Measurements from ENCODE around the gene TUBB2A.

TUBB2A gene

GRCh38 chr6:3133515-3133914, 23.8 kb downstream of the TUBB2A start:
- no peak for DNase-seq (ENCODE audit: extremely low read depth, low read depth)
- no peak for TF ChIP-seq CTCF (IDR thresholded peaks at IDR 0.05; ENCODE audit: low read depth, low read length, missing control alignments)
- H3K4me3 ChIP-seq (replicated peaks; ENCODE audit: low read depth, low read length), result no peak overlapping the region

GRCh38 chr6:3131695-3132094, 25.6 kb downstream of the TUBB2A start:
- H3K4me3 ChIP-seq (replicated peaks; ENCODE audit: low read depth, low read length), result no peak overlapping the region
- TF ChIP-seq CTCF (IDR thresholded peaks at IDR 0.05; ENCODE audit: low read depth, low read length, missing control alignments), result no peak
- no peak for DNase-seq (ENCODE audit: extremely low read depth, low read depth)

- no peak for DNase-seq (ENCODE audit: extremely low read depth, low read depth)
- no peak overlapping the region for H3K4me3 ChIP-seq (replicated peaks; ENCODE audit: low read depth, low read length)
- no peak for TF ChIP-seq CTCF (IDR thresholded peaks at IDR 0.05; ENCODE audit: low read depth, low read length, missing control alignments)
Observed at GRCh38 chr6:3128356-3129108, 28.8 kb downstream of the TUBB2A start.

GRCh38 chr6:3125815-3126214, 31.5 kb downstream of the TUBB2A start:
- no peak overlapping the region for H3K4me3 ChIP-seq (replicated peaks; ENCODE audit: low read depth, low read length)
- no peak for TF ChIP-seq CTCF (IDR thresholded peaks at IDR 0.05; ENCODE audit: low read depth, low read length, missing control alignments)
- DNase-seq (ENCODE audit: extremely low read depth, low read depth), result no peak

GRCh38 chr6:3124667-3125066, 32.7 kb downstream of the TUBB2A start:
- DNase-seq (ENCODE audit: extremely low read depth, low read depth), result no peak
- H3K4me3 ChIP-seq (replicated peaks; ENCODE audit: low read depth, low read length), result no peak overlapping the region

GRCh38 chr6:3122823-3123182, 34.5 kb downstream of the TUBB2A start:
- no peak for DNase-seq (ENCODE audit: extremely low read depth, low read depth)
- no peak for TF ChIP-seq CTCF (IDR thresholded peaks at IDR 0.05; ENCODE audit: low read depth, low read length, missing control alignments)
- H3K4me3 ChIP-seq (replicated peaks; ENCODE audit: low read depth, low read length), result no peak overlapping the region

More at GRCh38 chr6:3124667-3125066, 32.7 kb downstream of the TUBB2A start:
- no peak for TF ChIP-seq CTCF (IDR thresholded peaks at IDR 0.05; ENCODE audit: low read depth, low read length, missing control alignments)

- TF ChIP-seq CTCF (IDR thresholded peaks at IDR 0.05; ENCODE audit: low read depth, low read length, missing control alignments), result no peak
- DNase-seq (ENCODE audit: extremely low read depth, low read depth), result no peak
- H3K4me3 ChIP-seq (replicated peaks; ENCODE audit: low read depth, low read length), result no peak overlapping the region
Observed at GRCh38 chr6:3120765-3121089, 36.6 kb downstream of the TUBB2A start.

All from HFF-Myc (cell line).